Mucosa of gallbladder (tissue), 1 donor: ENCODE results near the gene USP7. TPM values are rescaled to one million over a fixed set of nuclear protein-coding genes. Genes with fewer than 3 reads are reported as not detected.
"Not testable (repeated sequence)": the region's sequence is repeated elsewhere in the genome, so short reads cannot be mapped to it uniquely, and the experiment has no call there.

Experiments used
- DNase-seq: peaks from one replicate; pipeline ENCODE4 v3.0.0-alpha.2; 2020; ENCODE audit warnings: low spot score
- total RNA-seq: library from RNA; stranded (reverse); gene quantifications from one replicate; pipeline ENCODE4 v1.2.1, GENCODE V29; 2021
- donor health status: DM: no; HTN: no; CAD: no.

Gene USP7
- total RNA-seq, 1 donor from 2014 or later: 108 TPM

DNA sequence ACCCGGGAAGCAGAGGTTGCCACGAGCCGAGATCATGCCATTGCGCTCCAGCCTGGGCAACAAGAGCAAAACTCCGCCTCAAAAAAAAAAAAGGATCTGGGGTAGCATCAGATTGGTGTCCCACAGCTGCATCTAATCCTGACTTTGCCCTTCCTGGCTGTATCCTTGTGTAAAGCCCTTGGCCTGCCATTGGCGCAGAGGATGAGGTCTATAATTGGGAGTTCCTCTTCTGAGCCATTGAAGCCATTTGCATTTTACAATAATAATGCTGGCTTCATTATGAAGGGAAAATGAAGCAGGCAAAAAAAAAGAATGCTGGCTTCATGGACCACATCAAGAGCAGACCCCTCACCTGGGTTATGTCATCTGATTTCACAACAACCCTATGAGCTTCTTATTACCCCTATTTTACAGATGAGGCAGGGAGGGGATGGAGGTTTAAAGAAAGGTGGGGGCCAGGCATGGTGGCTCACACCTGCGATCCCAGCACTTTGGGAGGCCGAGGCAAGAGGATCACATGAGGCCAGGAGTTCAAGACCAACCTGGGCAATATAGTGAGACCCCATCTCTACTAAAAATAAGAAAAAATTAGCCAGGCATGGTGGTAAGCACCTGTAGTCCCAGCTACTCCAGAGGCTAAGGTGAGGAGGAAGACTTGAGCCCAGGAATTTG, 82.7 kb downstream of the USP7 start:
- no peak for DNase-seq

DNA sequence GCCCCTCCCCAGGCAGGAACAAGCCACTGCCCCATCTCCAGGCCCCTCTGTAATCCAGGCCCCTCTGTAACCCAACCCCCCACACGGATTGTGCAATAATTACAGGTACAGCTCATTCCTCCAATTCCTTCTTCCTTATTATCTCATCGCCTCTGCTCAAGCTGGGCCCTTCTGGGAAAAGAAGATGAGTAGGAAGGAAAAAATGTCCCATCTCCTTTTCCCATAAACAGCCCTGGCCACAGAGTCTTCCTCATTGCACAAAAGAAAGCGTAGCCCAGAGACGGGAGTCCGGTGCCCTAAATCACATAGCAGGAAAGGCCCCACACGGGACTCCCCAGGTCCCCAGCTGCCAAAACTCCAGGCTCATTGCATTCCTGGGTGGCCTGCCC, 85.2 kb downstream of the USP7 start:
- no peak for DNase-seq

DNA sequence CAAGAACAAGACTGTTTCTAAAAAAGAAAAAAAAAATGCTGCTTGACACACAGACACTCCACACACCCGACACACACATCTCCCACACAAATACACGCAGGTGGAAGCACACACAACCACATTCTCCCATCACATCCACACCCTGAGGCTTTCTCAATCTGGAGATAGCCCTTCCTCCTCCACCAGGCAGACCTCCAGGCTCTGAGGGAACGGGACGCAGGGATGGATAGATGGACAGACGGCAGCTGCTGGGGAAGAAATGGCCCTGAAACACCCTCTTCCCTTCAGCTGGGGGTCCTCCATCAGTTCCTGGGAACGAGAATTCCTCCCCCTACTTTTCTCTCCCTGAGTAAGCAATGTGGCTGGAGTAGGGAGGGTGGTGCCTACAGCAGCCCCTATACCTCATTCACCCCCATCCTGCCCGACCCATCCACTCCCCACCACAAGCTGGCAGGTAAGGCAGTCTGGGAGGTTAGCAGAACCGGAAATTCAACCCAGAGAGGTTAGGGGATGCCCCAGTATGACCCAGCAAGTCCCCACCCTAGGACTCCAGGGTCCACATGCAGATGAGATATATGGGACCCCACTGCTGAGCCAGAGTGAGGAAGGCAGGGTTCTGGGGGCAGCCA, 85.7 kb downstream of the USP7 start:
- no peak for DNase-seq

DNA sequence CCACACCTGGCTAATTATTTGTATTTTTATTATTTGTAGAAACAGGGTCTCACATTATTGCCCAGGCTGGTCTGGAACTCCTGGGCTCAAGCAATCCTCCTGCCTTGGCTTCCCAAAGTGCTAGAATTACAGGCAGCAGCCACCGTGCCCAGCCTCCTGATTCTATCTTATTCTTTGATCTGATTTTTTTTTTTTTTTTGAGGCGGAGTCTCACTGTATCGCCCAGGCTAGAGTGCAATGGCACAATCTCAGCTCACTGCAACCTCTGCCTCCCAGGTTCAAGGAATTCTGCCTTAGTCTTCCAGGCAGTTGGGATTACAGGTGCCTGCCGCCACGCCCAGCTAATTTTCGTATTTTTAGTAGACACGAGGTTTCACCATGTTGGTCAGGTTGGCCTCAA, 88.4 kb downstream of the USP7 start:
- not testable (repeated sequence) for DNase-seq

DNA sequence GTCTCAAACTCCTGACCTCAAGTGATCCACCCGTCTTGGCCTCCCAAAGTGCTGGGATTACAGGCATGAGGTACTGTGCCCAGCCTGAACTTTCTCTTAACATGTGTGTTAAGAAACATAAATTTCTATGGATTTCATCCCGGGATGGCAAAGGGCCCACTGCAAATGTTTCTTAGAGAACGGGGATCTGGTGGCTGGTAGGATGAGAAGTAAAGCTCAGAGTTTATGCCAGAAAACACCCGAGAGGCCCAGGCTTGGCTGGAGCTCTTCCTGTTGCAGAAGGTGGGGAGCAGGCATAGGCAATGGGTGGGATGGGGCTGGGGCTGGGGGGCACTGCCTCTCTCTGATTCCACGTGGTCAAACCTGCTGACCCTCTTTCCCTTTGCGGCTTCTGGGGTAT, 89.3 kb downstream of the USP7 start:
- DNase-seq: no peak

DNA sequence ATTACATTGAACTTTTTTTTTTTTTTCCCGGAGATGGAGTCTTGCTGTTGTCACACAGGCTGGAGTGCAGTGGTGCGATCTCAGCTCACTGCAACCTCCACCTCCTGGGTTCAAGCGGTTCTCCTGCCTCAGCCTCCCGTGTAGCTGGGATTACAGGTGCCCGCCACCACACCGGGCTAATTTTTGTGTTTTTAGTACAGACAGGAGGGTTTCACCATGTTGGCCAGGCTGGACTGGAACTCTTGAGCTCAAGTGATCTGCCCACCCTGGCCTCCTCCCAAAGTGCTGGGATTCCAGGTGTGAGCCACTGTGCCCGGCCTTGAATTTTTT, 89.9 kb downstream of the USP7 start:
- not testable (repeated sequence) for DNase-seq

DNA sequence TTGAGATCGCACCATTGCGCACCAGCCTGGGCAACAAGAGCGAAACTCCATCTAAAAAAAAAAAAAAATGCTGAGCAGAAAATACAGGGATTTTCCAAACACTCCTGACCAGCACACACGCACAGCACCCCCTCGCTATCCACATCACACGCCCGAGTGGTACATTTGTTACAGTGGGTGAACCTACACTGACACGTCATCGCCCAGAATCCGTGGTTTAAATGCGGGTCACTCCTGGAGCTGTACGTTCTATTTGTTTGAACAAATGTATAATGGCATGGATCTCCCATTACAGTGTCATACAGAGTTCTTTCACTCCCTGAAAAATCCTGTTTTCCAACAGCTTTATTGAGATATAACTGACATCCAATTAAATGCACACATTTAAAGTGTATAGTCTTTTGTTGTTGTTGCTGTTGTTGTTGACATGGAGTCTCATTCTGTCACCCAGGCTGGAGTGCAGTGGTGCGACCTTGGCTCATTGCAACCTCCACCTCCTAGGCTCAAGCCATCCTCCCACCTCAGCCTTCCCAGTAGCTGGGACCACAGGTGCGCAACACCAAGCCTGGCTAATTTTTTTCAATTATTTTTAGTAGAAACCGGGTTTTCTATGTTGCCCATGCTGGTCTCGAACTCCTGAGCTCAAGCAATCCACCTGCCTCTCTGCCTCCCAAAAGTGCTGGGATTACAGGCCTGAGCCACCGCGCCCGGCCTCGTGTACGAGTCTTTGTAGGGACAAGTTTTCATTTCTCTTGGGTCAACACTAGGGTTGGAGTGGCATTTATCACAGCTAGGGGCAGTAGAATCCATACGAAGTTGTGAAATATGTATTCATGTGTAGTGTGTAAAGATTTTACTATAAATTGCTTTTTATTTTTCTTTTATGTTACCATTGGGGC, 90.5 kb downstream of the USP7 start:
- DNase-seq: no peak

DNA sequence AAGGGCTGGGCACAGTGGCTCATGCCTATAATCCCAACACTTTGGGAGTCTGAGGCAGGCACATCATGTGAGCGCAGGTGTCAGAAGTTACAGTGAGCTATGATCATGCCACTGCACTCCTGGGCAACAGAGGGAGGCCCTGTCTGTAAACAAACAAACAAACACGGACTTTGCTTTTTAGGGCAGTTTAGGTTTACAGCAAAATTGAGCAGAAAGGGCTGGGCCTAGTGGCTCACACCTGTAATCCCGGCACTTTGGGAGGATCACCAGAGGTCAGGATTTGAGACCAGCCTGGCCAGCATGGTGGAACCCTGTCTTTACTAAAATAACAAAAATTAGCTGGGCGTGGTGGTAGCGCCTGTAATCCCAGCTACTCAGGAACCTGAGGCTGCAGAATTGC, 91.6 kb downstream of the USP7 start:
- no peak for DNase-seq

DNA sequence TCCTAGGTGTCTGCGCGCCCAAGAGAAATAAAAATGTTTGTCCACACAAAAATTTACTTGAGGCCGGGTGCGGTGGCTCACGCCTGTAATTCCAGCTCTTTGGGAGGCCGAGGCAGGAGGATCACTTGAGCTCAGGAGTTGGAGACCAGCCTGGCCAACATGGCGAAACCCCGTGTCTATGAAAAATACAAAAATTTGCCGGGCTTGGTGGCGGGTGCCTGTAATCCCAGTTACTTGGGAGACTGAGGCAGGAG, 93.8 kb downstream of the USP7 start:
- DNase-seq: not testable (repeated sequence)

DNA sequence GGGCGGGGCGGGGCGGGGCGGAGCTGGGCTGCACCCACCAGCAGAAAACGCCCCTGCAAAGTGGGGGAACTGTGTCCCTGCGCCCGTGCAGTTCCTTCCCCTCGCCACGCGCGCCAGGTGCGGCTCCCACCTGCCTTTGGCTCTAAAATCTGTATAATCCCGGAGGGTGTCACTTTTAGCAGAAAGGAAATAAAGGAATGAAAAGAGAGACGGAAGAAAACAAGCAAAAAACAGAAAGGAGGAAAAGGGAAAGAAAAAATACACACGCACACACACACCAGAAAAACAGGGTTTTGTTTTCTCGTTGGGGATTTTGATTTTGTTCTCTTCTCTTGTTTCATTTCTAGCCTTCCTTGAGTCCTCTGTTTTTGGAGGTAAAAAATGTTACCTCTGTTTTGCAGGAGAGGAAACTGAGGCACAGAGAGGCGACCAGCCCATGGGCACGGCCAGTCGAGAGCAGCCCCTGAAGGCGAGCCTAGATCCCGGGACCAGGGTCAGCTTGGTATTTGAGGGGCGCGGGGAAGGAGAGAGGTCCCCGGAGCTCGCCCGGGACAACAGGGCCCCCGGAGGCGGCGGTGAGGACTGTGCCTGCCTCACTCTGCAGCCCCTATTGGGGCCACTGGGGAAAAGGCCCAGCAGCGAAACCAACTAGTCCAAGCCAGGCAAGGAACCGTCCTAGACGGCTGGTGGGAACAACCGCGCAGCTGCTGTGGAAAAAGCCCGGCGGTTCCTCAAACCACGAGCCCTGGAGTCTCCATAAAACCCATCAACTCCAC, 94.3 kb downstream of the USP7 start:
- no peak for DNase-seq

DNA sequence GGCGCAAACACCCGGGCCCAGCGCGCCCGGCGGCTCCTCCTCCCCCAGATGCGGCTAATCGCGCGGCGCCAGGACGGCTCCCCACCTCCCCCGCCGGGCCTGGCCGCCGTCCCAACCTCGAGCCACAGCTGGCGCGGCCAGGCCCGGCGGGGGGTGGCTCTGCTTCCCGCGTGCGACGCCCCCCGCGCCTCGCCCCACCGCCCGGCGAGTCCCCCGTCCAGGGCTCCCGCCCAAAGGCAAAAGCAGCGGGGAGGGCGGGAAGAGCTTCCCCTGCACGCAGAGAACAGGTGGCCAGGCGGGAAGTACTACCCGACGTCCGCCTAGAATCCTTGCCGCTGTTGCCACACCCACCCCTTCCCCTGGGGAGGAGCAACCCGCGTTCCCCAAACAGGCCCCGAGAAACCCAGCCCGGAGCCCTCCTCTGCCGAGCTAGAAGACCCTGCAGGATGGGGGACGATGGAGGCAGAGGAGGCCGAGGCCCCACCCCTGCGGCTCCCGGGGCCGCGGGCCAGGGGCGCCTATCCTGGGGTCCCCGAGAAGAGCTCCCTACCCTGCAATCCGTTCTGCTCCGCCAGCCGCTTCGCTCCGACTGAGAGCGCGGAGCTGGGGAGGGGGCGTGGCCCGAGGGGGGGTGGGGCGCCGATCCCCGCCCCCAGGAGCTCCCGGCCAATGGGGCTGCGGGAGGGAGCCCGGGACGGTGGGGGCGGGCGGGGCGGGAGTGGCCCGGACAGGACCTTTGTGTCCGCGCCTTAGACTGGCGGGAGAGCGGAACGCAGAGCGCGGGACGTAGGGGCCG, 95.1 kb downstream of the USP7 start, which contains the start of gene CARHSP1:
CARHSP1 (minus strand) TSS at position 591 of the 796 bp plus-strand sequence. CDS start 9,678 bp downstream, outside the sequence.
- DNase-seq: peak; percentile 74

DNA sequence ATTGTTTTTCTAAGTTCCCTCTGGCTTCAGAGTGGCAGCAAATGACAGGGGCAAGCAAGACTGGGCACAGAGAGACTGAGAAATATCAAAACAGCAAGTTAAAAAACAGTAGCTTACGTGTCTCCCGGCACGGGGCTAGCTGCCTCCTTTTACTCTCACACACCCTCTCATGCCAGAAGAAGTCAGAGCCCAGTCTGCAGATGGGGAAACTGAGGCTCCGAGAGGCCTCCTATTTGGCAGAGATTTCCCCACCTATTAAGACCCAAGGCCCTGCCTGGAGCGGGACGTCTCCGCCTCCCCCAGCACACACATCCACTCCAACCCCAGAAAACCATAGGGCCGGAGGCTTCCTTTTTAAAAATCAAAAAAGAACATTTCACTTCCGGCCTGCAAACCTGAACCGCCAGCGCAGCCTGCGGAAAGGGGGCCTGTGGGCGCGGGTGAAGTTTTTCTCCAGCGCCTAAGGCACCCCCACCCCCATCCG, 95.7 kb downstream of the USP7 start:
- no peak for DNase-seq

DNA sequence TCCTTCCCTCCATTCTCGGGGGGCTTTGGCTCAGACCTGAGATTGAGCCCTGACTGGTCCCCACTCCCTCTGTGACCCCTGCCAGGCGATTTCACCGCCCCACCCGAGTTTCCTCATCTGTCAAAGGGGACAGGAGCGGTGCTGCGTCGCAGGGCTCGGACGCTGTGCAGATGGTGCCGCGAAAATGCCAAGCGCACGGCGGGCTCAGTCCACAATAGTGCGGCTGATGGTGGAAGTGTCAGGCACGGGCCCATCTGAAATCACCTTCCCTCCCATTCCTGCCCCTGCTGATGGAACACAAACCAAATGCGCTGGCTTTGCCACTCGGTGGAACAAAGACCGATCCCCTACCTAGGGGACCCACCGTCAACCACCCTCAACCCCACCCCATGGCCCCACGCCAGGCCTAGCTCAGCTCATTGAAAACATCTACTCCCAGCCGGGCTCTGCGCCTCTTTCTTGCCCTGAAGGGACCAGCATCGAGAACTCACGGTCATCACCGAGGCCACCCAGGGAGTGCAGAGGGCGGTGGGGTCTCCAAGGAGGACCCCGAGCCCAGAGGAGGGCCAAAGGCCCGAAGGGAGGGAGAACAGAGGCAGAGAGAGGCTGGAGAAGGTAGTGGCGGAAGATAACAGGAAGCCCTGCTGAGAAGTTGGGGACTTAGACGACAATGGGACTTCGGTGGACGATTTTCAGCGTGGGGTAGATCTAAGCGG, 96.3 kb downstream of the USP7 start:
- DNase-seq: no peak

DNA sequence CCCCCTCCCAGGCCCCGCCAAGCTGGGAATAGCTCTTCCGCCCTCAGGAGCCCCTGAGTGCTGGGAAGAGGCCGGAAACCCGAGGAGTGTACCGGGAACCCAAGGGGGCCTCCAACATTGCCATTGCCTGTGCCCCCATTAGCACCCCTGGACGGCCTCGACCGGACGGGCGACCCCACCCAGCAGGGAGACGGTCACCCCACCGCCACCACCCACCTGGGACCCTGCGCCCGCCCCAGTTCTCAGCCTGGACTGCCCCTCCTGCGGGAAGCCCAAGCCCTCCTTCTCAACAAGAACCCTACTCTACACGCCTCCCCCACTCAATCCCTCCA, 96.9 kb downstream of the USP7 start:
- DNase-seq: no peak

DNA sequence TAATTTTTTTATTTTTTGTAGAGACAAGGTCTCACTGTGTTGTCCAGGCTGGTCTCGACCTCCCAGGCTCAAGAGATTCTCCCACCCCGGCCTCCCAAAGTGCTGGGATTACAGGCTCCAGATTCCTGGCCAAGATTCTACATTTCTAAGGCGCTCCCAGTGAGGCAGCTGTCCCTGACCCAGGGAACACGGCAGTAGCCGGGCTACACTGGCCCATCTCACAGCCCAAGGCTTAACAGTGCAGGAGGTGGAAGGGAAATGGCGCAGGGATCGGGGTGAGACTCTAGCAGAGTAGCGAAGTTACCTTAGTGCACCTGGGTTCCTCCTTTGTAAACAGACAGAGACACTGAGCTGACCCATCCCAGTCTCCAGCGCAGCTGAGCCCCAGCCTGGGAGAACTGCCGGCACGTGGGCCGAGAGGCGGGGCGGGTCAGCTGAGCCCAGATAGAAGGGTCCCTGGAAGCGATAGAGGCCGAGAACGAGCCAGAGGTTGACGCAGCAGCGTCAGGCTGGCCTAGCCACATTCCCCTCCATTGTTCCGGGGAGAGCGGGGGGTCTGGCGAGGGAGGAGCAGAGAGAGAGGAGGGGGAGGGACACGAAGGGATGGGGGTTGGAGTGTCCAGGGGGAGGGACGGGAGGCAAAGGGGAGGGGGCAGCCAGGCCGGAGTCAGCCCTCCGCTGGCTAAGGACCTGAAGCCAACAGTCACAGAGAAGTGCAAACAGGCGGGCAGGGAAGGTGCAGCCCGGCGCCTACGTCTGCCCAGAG, 97.4 kb downstream of the USP7 start:
- DNase-seq: no peak

DNA sequence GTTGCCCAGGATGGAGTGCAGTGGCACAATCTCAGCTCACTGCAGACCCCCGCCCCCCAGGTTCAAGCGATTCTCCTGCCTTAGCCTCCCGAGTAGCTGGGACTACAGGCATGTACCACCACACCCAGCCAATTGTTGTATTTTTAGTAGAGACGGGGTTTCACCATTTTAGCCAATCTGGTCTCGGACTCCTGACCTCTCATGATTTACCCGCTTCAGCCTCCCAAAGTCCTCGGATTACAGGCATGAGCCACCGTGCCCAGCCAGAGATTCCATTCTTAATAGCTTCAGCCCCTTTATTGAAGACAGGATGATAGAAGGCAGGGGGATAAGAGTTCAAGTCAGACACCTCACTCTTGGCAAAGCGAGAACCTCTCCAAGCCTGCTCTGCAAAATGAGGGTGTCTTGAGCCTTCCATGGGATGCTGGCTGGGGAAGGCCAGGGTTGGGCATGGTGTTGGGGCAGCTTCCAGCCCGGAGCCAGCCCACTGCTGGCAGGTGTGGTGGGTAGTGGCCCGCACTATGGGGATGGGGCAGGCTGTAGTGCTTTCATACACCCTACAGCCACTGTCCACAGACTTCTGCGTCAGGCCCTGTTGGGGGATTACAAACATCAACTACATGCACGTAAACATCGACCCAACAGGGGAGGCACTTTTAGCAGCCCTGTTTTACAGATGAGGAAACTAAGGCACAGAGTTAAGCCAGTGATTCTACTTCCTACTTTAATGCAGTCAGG, 98.4 kb downstream of the USP7 start:
- DNase-seq: no peak

DNA sequence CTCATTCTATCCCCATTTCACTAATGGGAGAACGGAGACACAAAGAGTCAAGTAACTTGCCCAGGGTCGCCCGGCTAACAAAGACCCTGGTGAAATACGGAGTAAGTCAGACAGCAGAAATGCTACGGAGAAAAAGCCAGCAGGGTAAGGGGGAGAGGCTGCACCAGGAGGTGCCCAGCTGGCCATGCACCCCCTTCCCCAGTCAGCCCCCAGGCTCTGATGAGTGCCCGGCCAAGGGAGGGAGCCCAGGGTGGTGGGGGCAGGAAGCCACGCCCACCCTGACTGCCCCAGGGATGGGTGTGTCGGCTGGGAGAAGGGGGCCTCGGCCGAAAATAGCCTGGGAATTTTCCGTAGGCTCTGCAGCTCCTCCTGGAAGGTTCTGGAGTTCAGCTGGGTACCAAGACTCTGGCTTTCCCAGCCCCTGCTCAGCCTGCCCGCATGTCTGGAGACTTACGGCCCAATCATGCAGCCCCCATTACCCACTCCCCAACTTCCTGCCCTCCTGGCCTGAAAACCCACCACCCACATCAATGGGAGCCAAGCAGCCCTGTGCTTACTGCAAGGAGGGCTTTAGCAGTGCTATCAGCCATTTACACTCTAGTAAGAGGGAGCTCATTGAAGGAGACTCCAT, 99.1 kb downstream of the USP7 start:
- DNase-seq: no peak

DNA sequence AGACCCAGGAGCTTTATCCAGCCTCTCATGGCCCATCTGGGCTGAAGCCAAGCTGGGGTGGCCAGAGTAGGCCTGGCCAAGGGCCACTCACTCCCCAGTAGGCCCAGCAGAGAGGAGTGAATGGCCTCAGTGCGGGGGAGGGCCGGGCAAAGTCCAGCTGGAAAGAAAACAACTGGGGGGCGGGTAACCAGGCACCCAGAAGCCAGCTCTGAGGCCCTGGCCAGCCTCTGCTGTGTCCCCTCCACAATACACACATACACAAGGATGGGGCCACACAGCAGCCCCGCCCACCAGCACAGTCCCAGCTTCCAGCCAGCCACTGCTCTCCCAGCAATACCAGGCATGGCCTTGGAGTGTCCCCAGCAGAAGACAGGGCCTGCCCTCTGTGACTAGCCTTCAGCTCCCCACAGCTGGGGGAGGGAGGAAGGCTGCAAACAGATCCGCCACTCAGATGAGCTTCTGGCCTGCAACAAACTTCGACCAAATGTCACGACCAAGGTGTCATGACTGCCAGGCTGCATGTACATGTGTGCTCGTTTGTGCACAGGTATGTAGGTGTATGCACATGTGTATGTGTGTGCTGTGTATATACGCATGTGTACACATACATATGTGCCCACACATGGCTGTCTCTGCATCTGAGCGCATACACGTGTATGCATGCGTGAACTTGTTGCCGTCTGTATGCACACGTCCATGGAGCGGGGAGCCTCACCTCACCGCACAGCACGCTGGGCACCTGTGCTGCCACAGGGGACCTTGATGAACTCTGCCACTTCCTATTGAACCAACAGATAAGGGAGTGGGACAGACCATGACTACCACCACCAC, 99.9 kb downstream of the USP7 start:
- DNase-seq: peak; percentile 90
